Gastrocnemius medialis (tissue), 4 donors: ENCODE data around the gene MEGF11. TPM values are rescaled to one million over a fixed set of nuclear protein-coding genes. Genes with fewer than 3 reads are reported as not detected.

ENCODE experiments used
- ATAC-seq, 2 donors: fragments of 150-250 bp; one replicate each; pipeline ENCODE4 v1.9.1; 2016
- DNase-seq, 2 donors: peaks; one replicate each; pipeline ENCODE4 v3.0.0-alpha.2; 2019
- H3K27ac ChIP-seq, 4 donors: fragments of 200-600 bp; sonication (generic); 1 replicate in 1 of 4; 2 replicates in 3 of 4; pipeline ENCODE4 v1.5.1; 2016 to 2018; ENCODE audit warnings: mild to moderate bottlenecking in 2 of 4, moderate library complexity in 1 of 4
- H3K27me3 ChIP-seq, 3 donors: fragments of 200-600 bp; sonication (generic) in 2 of 3; 1 replicate in 1 of 3; 2 replicates in 2 of 3; pipeline versions ENCODE4 v1.5.1 to v1.6.0; 2016 to 2019; ENCODE audit warnings: mild to moderate bottlenecking in 1 of 3, moderate library complexity in 1 of 3
- H3K36me3 ChIP-seq, 2 donors: fragments of 200-600 bp; sonication (generic) in 1 of 2; one replicate each; pipeline ENCODE4 v1.5.1; 2017 to 2018
- H3K4me1 ChIP-seq, 2 donors: fragments of 200-600 bp; sonication (generic) in 1 of 2; one replicate each; pipeline ENCODE4 v1.5.1; 2016 to 2017; ENCODE audit warnings: mild to moderate bottlenecking in 2 of 2
- H3K4me3 ChIP-seq, 4 donors: fragments of 200-600 bp; sonication (generic) in 3 of 4; 1 replicate in 1 of 4; 2 replicates in 3 of 4; pipeline ENCODE4 v1.5.1; 2016 to 2019; ENCODE audit warnings: mild to moderate bottlenecking in 2 of 4
- H3K9me3 ChIP-seq, 3 donors: fragments of 200-600 bp; sonication (generic) in 2 of 3; 1 replicate in 1 of 3; 2 replicates in 2 of 3; pipeline ENCODE4 v1.5.1; 2016 to 2019
- POLR2A ChIP-seq, 2 donors: fragments of 450-650 bp; IDR thresholded peaks; one replicate each; pipeline ENCODE4 v1.6.1; 2017; ENCODE audit warnings: antibody characterized with exemption in 2 of 2, mild to moderate bottlenecking in 2 of 2, moderate library complexity in 2 of 2
- in situ Hi-C, 4 donors: fragments of 200-750 bp; cut with MboI; loops; one replicate each; pipeline versions ENCODE4 v1.15.0 to v1.8.0; 2017; ENCODE audit warnings: low sequenced_read_pairs in 4 of 4
- intact Hi-C: fragments of 100-400 bp; cut with DNase I; formaldehyde crosslinking; loops from one replicate; pipeline ENCODE4 v1.15.1; 2023; ENCODE audit warnings: low total_unique reads
- total RNA-seq, 4 donors: library from RNA; depleted of rRNA; stranded (reverse); fragments of >200 nt; gene quantifications; one replicate each; pipeline versions ENCODE4 v1.1.0 to v1.2.3, GENCODE V29; 2016
- TF ChIP-seq, protein P1 (sequence below), 5 experiments: fragments of 450-650 bp in 3 of 5; fragments of 200-600 bp in 2 of 5; sonication (generic) in 2 of 5; IDR thresholded peaks in 4 of 5; conservative IDR thresholded peaks in 1 of 5; 1 replicate in 4 of 5; 2 replicates in 1 of 5; pipeline ENCODE4 v1.5.1; 2016 to 2019; ENCODE audit warnings: antibody characterized with exemption in 5 of 5, mild to moderate bottlenecking in 3 of 5, moderate library complexity in 3 of 5

The MEGF11 gene
- total RNA-seq, 4 donors from 2014 or later = not detected

DNA sequence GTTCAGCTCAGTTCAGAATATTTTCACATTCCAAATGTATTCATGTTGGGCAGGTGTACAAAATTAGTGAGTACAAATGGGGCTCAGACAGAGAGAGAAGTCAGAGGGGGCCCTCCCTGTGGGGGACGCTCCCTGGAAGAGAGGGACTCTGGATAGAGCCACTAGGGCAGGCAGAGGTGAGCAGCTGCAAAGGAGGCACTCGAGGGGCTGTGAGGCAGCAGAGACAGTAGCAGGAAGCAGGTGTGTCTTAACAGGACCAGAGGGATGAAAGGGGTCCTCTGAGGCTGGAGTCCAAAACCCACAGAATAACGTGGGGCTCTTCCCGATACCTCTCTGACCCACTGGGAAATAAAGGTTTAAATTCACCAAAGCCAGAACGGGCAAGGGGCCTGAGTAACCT lies 127.1 kb downstream of the MEGF11 start:
- no peaks in the 10 kb centered on the region for H3K36me3 ChIP-seq
- DNase-seq (no peak), ATAC-seq (no peak)
- H3K27ac ChIP-seq = no peak overlapping the region
- TF ChIP-seq POLR2A (IDR thresholded peaks at IDR 0.05) = no peak
- TF ChIP-seq, protein P1, sequence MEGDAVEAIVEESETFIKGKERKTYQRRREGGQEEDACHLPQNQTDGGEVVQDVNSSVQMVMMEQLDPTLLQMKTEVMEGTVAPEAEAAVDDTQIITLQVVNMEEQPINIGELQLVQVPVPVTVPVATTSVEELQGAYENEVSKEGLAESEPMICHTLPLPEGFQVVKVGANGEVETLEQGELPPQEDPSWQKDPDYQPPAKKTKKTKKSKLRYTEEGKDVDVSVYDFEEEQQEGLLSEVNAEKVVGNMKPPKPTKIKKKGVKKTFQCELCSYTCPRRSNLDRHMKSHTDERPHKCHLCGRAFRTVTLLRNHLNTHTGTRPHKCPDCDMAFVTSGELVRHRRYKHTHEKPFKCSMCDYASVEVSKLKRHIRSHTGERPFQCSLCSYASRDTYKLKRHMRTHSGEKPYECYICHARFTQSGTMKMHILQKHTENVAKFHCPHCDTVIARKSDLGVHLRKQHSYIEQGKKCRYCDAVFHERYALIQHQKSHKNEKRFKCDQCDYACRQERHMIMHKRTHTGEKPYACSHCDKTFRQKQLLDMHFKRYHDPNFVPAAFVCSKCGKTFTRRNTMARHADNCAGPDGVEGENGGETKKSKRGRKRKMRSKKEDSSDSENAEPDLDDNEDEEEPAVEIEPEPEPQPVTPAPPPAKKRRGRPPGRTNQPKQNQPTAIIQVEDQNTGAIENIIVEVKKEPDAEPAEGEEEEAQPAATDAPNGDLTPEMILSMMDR (IDR thresholded peaks at IDR 0.05 in 4 of 5, conservative IDR thresholded peaks at IDR 0.05 in 1 of 5) = no peak
- H3K4me3 ChIP-seq = no peak overlapping the region
- intact Hi-C loops = no loop called here
- no peaks in the 10 kb centered on the region for H3K4me1 ChIP-seq
- no peaks in the 10 kb centered on the region for H3K9me3 ChIP-seq
- H3K27me3 ChIP-seq = peaks cover 0 to 4% (median 0%) of the 10 kb centered on the region in 3 donors
- in situ Hi-C loops = no loop called here

DNA sequence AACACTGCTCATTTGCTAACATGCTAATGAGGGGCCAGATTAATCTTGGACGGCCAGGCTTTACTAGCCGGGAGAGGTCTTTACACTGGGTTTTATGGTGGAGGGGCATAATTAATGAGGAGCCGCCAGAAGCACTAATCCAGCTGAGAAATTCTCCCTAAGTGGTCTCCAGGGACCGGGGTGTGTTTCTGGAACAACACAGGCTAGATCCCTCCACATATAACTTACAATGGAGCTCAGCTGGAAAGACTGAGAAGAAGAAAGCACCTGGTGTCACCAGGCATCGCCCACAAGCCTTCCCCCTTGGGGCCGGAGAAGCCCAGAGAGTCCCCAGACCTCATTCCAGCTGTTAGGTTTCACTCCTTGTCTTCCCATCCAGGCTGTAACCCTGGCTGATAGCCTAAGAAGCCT lies 127.5 kb downstream of the MEGF11 start:
- in situ Hi-C loops = no loop called here
- no peak for ATAC-seq
- TF ChIP-seq POLR2A (IDR thresholded peaks at IDR 0.05) = no peak
- TF ChIP-seq, protein P1 (IDR thresholded peaks at IDR 0.05 in 4 of 5, conservative IDR thresholded peaks at IDR 0.05 in 1 of 5) = no peak
- DNase-seq = no peak
- Histone ChIP-seq H3K36me3 (no peaks in the 10 kb centered on the region), H3K27ac (no peak overlapping the region), H3K27me3 (peaks cover 0 to 4% (median 0%) of the 10 kb centered on the region in 3 donors), H3K4me3 (no peak overlapping the region), H3K9me3 (no peaks in the 10 kb centered on the region), H3K4me1 (no peaks in the 10 kb centered on the region)
- intact Hi-C loops = no loop called here

DNA sequence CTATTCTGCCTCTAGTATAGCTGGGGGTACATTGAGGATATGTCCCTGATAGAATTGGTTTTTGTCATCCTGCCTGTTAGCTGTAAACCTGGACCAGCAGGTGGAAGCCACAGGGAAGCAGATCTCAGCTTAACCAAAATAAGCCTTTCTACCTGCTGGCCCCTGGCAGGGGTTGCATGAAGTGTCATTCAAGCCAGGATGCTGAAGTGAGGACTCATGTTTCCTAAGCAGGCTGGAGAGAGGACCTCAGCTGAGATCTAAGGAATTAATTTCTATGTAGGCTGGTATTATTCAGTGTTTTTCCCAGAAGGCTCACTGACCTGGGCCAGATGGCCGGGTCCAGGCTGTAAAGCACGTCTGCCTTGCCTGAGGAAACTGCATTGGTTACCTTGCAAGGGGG lies 128.9 kb downstream of the MEGF11 start:
- Histone ChIP-seq H3K27ac (no peak overlapping the region), H3K9me3 (no peaks in the 10 kb centered on the region), H3K36me3 (no peaks in the 10 kb centered on the region), H3K4me3 (no peak overlapping the region), H3K4me1 (no peaks in the 10 kb centered on the region), H3K27me3 (peaks cover 0 to 4% (median 0%) of the 10 kb centered on the region in 3 donors)
- TF ChIP-seq POLR2A (IDR thresholded peaks at IDR 0.05) = no peak
- TF ChIP-seq, protein P1 (IDR thresholded peaks at IDR 0.05 in 4 of 5, conservative IDR thresholded peaks at IDR 0.05 in 1 of 5) = no peak
- intact Hi-C loops = no loop called here
- DNase-seq (no peak), ATAC-seq (no peak)
- in situ Hi-C loops = no loop called here

DNA sequence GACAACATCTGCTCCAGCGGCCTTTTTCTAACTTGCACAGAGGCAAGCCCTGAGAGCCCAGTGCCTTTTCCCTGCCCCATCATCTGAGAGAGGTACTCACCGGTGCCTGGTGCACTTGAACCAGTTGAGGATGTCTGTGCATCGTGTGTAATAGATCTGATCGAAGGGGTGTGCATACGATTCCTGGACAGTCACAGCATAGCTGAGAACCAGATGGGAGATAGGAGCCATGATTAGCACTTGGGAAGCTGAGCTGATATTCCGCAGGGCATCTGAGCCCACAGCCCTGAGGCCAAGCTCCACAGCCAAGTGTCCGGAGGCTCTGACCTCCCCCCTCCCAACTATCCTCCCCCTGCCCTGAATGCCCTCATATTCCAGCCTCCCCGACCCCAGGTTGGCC lies 129.8 kb downstream of the MEGF11 start:
- no peaks in the 10 kb centered on the region for H3K4me1 ChIP-seq
- H3K27me3 ChIP-seq = peaks cover 0 to 4% (median 0%) of the 10 kb centered on the region in 3 donors
- no peaks in the 10 kb centered on the region for H3K9me3 ChIP-seq
- no peak for TF ChIP-seq POLR2A (IDR thresholded peaks at IDR 0.05)
- TF ChIP-seq, protein P1 (IDR thresholded peaks at IDR 0.05 in 4 of 5, conservative IDR thresholded peaks at IDR 0.05 in 1 of 5) = no peak
- H3K27ac ChIP-seq = no peak overlapping the region
- no peak for ATAC-seq
- no peak for DNase-seq
- no peak overlapping the region for H3K4me3 ChIP-seq
- intact Hi-C loops = no loop called here
- H3K36me3 ChIP-seq = no peaks in the 10 kb centered on the region
- in situ Hi-C loops = no loop called here

DNA sequence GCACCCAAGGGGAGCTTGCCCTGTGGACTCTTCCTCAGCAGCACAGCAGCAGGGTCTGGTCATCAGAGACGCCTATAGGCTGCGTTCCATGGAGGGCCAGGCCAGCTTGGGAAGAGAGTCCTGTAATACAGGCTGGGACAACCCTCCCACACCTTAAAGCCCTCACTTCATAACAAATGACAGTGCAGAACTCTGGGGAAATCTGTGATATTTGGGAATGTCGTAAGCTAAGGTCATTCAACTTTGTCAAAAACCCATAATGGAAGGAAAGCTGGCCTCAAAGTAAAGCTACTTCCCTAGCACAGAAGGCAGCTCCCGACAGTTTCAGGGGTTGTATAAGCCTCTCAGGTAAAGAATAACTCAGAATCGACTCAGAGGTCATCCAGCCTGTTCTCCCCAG lies 133.1 kb downstream of the MEGF11 start:
- intact Hi-C loops = no loop called here
- ATAC-seq = no peak
- TF ChIP-seq, protein P1 (IDR thresholded peaks at IDR 0.05 in 4 of 5, conservative IDR thresholded peaks at IDR 0.05 in 1 of 5) = no peak
- TF ChIP-seq POLR2A (IDR thresholded peaks at IDR 0.05) = no peak
- Histone ChIP-seq H3K4me1 (no peaks in the 10 kb centered on the region), H3K27ac (no peak overlapping the region), H3K9me3 (no peaks in the 10 kb centered on the region), H3K4me3 (no peak overlapping the region), H3K36me3 (no peaks in the 10 kb centered on the region), H3K27me3 (peaks cover 0 to 4% (median 0%) of the 10 kb centered on the region in 3 donors)
- in situ Hi-C loops = no loop called here
- no peak for DNase-seq
